Renal pelvis (tissue), 4 donors: Measurements from ENCODE around the gene PYGO2. TPM values are rescaled to one million over a fixed set of nuclear protein-coding genes. Genes with fewer than 3 reads are reported as not detected.
"Not testable (repeated sequence)": the region's sequence is repeated elsewhere in the genome, so short reads cannot be mapped to it uniquely, and the experiment has no call there.

Experiments used
- DNase-seq: peaks from one replicate; pipeline ENCODE4 v3.0.0-alpha.2; 2013
- polyA plus RNA-seq, 3 donors: library from polyadenylated mRNA; unstranded; fragments of 120-200 nt; gene quantifications; one replicate each; pipeline ENCODE4 v1.2.1, GENCODE V29; 2013; ENCODE audit not compliant: insufficient read length in 3 of 3

Gene PYGO2
- polyA plus RNA-seq, 3 donors: 47.4 to 52.1 (median 51.6) TPM

DNA sequence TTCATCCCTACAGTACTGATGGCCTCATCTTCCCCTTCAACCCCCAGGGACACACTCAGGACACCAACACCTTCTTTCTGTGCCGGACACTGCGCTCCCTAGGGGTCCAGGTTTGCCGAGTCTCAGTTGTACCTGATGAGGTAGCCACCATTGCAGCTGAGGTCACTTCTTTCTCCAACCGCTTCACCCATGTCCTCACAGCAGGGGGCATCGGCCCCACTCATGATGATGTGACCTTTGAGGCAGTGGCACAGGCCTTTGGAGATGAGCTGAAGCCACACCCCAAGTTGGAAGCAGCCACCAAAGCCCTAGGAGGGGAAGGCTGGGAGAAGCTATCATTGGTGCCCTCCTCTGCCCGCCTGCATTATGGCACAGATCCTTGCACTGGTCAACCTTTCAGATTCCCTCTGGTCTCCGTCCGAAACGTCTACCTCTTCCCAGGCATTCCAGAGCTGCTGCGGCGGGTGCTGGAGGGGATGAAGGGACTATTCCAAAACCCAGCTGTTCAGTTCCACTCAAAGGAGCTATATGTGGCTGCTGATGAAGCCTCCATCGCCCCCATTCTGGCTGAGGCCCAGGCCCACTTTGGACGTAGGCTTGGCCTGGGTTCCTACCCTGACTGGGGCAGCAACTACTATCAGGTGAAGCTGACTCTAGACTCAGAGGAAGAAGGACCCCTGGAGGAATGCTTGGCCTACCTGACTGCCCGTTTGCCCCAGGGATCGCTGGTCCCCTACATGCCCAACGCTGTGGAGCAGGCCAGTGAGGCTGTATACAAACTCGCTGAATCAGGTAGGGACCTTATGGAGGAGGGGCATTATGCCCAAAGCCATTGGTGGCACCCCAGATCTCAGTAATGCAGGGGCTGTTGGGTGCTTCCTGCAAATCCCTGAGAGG is 26.7 kb upstream of the PYGO2 start:
- DNase-seq: no peak

DNA sequence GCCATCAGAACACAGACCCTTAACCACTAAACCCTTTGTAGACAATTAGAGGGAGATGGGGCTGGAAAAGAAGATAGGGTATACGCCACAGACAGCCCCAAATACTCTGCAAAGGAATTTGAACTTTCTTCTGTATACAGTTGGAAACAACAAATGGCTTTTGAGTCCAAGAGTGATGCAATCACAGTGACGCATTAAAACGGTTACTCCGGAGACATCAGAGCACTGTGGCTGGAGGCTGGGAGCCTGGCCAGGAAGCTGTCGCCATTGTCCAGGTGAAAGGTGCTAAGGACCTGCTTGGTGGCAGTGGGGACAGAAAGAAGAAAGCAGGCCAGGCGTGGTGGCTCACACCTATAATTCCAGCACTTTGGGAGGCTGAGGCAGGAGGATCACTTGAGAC is 25.7 kb upstream of the PYGO2 start:
- no peak for DNase-seq

DNA sequence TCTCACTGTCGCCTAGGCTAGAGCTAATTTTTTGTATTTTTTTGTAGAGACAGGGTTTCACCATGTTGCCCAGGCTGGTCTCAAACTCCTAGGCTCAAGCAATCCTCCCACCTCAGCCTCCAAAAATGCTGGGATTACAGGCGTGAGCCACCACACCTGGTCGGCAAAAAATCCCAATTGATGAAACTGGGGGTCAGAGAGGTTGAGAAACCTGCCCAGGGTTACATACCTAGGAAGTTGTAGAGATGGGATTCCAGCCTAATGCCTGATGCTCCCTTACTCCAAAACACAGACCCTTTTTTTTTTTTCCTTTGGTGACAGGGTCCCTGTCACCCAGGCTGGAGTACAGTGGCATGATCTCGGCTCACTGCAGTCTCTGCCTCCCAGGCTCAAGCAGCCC is 25.2 kb upstream of the PYGO2 start:
- DNase-seq: not testable (repeated sequence)

DNA sequence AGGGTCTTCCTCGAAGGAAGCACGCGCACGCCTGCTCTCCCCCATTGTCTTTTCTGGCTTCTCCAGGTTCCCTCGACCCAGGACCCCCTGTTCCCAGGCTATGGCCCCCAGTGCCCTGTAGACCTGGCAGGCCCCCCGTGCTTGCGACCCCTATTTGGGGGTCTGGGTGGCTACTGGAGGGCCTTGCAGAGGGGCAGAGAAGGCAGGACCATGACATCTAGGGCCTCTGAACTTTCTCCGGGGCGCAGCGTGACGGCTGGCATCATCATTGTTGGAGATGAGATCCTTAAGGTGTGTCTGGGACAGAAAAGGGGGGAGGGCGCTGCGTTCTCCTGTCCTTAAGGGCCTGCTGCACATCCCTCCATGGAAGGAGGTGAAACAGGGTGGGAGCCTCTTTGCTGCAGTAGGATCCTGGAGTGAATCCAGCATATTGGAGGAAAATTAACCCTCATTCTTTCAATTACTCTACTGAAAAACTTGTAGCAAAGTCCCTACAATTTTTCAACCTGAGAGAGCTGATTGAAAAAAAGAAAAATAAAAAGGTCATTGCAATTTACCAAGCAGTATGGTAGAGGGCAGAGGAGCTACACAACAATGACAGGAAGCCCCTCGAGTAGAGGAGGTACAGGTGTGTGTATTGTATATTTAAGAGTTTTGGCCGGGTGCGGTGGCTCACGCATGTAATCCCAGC is 22.3 kb upstream of the PYGO2 start:
- DNase-seq: no peak

DNA sequence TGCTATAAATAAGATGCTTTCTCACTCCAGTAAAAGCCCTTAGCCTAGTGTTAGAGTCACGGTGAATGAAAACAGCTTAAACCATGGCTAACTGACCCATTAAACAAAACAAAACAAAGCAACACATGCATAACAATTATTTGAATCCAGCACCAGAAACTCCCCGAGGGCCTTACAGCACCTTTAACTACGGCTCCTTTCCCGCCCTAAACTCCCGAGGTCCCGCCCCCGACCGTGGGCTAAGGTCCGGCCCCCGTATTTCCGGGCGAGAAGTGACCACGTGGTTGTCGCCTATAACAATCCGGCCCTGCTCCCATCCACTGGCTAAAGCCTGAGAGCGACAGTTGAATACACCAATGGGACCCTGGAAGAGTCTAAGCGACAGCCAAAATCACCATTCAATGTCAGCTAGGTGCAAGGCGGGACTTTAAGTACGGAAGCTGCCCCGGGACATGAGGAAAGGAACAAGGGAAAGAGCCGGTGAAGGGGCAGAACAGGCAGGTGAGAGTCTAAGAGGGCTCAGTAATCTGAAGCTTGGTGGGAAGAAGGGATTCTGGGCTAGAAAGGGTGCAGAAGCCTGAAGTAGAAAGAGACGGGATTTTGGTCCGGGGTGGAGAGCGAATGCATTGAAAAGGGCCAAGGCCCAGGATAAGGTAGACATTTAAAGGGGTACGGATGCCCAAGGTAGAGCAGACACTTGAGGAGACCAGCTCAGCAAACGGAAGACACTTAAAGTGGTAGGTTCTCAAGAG is 21.5 kb upstream of the PYGO2 start, which contains the start of gene FLAD1:
Gene FLAD1 (plus strand): TSS at position 448 of the 752 bp plus-strand sequence. CDS start 351 bp downstream, outside the sequence.
- peak; percentile 100 for DNase-seq

DNA sequence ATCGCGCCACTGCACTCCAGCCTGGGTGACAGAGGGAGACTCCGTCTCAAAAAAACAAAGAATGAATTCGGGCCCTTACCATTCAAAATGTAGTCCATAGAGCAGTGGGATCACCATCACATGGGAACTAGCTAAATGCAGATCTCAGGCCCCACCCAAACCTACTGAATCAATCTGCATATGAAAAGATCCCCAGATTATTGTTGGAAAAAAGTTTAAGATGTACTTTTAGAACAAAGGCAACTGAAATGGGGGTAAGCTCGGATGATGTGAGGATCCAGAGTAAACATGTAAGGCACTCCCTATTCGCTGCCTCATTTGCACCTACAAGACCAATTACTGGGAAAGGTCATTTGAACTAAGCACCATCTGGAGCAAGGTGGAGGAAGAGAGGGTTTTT is 20.8 kb upstream of the PYGO2 start:
- DNase-seq: no peak

DNA sequence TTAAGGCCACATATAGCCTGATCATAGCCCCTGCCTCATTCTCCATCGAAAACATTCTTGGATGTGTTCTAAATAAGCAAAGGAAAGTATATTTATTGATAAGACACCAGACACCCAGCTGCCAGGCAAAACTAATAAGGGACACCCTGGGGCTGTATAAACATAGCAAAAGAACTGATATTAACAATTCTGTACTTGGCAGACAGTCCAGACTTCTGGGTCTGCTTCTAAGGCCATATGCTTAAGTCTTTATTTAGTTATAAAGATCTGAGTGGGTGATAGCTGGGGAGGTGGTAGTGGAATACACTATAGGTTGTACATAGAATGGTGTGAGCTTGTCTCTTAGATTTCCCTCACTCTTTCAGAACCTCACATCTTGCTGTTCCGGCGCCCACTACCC is 16.8 kb upstream of the PYGO2 start:
- DNase-seq: no peak

DNA sequence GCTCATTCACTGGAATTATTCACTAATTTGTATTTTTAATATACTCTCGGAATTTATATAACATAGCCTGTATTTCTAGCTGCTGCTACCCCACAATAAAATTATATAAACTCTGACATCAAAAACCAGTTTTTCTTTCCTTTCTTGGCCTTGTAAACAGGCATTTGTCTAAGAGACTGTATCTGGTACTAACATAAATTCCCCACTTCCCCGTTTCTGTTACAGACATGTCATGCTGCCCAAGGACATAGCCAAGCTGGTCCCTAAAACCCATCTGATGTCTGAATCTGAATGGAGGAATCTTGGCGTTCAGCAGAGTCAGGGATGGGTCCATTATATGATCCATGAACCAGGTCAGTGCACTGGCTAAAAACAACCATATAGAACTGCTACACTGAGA is 16.2 kb upstream of the PYGO2 start:
- not testable (repeated sequence) for DNase-seq

DNA sequence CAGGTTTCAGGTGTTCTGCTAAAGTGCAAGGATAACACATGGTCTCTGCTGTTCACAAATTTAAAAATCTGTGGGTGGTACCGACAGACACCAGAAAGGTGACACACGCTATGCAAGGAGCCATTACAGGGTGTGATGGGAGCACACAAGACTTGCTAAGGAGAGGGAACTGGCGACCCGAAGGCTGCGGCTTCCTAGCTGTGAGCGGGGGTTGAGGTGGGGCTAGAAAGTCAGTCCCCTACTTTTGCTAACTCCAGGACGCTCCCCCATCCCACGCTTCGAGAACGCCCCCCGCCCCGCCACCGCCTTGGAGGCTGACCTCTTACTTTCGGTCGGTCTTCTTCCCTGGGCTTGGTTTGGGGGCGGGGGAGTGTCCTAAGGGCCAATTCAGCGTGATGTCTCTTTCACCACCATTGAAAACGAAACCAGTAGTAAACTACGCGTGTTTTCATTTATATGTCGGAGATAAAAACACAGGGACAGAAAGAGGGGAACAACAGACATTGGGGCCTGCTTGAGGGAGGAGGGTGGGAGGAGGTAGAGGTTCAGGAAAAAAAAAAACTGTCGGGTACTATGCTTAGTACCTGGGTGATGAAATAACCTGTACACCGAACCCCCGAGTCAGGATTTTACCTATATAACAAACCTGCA is 14.0 kb upstream of the PYGO2 start:
- DNase-seq: no peak

DNA sequence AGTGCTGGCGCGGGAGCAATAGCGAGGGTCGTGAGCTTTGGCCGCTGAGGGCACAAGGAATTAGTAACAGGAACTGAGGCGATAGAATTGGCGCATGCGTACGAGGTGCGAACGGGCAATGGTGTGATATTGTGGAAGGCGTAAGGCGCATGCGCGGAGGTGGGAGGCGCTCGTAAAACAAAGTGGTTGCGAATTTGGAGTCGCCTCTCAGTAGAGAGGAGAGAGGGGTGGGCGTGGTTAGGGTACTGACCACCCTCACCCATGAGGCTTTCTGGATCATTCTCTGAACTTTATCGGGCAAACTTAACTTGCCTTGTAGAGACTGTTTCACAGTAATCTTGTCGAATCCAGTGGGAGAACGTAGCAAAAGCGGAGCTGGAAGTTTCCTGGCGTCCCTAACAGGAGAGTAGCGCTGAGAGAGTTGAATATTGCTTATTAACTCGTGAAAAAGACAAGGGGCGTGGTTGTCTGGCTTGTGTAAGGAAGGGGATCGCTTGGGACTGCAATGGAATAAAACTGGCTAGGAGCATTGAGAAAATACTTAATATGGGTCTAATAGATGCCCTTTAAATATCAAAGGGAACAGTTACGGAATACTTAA is 13.3 kb upstream of the PYGO2 start:
- peak; percentile 98 for DNase-seq

DNA sequence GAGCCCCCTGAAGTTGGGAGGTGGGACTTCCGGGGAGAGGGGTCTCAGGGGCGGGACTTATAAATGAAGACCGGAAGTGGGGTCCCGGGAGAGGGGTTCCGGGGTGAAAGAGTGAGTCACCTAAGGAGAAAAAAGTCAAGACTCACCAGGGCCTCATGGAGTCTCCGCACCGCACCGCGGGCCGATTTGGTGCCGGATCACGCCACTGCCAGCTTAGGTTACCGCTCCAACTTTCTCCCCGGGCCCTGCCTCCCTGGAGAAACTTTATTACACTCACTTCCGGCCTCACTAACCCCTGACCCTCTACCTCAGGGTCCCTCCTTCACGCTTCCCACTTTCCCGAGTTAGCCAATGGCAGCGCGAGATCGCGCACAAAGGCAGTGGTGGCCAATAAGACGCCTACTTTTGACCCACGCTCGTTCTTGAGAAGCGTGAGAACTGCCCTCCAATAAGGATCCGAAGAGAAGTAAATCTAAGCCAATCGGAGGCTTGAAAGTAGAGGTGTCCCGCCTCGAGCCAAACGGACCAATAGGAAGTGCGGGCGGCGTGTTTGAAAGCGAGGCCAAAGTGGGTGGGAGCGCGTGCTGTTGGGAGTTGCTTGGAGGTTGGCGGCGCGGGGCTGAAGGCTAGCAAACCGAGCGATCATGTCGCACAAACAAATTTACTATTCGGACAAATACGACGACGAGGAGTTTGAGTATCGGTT is 12.7 kb upstream of the PYGO2 start, which contains the start of gene CKS1B:
Gene CKS1B (plus strand): TSS at position 580 of the 706 bp plus-strand sequence. CDS start 65 bp downstream, at position 645.
- DNase-seq: peak; percentile 100

DNA sequence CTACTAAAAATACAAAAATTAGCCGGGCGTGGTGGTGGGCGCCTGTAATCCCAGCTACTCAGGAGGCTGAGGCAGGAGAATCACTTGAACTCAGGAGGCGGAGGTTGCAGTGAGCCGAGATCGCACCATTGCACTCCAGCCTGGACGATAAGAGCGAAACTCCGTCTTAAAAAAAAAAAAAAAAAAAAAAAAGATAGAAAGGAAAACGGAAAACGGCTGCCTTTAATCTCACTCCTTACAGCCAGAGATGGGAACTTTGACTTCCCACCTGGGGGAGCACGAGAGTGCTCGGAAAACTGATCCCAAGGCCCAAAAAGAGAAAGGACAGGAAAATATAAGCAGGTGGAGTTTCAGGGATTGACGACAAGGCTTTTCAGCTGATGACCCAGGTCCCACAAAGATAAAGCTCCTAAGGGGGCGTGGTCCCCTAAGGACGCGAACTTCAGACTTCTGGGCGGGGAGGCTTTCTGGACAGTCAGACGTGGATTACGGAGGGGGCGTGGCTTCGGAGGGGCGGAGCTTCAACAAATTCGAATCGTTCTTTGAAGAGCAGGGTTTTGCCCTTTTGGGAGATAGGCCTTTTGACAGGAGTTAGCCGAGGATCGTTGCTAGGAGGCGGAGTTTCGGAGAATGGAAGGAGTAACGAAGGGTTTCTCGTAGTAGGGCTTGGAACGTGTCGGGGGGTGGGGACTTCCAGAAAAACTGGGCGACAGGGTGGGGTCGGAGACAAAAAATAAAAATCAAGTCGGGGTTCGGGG is 11.9 kb upstream of the PYGO2 start:
- peak; percentile 95 for DNase-seq

DNA sequence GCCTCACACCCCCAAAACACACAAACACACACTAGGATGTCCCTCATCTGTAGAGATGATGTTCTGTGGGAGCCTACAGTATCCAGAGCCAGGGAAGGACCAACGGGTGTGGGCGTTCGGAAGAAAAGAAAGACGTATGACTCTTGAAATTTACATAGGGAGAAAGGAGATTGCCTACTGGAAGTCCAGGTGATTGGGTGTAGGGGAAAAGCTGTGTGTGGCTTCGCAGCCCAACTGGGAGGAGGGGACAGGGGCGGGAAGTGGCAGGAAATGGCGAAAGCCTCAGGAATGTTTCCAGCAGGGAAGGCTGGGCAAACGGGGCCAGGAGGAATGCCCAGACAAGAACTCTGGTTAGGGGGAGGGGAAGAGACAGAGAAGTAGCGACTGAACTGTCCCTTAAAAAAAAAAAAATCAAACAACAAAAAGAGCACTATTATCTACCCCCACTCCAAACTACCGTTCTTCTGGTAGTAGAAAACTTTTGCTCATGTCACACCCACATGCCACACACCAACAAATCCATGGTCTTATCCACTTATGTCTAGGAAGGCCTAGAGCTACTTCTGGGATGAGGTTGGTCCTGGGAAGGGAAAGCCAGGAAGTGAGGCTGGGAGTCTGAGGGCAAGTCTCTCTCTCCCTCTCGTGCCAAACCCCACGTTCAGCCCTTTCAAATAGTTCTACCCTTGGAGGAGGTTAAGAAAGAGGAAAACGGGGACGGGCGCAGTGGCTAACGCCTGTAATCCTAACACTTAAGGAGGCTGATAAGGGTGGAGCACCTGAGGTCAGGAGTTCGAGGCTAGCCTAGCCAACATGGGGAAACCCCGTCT is 11.1 kb upstream of the PYGO2 start:
- DNase-seq: no peak

DNA sequence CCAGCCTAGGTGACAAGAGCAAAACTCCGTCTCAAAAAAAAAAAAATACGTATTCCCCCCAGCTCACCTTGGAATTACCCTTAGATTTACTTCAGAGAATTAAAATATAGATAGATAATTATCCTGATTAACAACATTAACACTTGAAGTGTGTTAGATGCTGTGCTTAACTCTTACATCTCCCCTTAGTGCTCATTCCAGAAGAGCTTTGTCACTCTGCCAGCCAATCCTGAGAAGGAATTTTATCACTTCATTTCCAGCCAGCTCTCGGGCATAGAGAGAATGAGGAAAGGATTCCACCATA is 10.6 kb upstream of the PYGO2 start:
- no peak for DNase-seq

DNA sequence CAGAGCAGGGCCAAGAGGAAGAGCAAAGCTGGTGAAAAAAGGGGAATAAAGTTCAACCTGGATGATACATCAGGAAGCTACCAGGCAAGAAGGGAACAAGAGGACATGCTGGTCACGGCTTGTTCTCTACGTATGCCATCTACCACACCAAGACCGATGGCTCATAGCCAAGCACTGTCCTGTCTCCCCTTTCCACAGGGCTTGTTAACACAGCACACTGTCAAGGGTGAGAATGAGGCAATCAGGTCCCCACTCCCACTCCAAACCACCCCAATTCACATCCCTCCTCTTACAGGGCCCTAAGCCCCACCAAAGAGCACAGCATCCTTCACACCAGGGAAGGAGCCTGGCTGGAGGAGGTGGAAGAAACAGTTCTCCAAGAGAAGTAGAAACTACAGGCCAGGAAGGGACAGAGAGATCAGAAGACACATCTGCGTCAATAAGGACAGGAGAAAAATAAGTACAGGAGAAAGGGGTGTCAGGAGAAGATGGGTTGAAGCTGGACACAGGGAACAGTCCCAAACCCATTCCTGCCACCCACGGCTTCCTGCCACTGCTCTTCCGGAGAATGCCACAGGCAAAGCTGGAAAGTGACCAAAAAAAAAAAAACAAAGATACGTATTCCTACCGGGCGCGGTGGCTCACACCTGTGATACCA is 9.9 kb upstream of the PYGO2 start:
- no peak for DNase-seq

DNA sequence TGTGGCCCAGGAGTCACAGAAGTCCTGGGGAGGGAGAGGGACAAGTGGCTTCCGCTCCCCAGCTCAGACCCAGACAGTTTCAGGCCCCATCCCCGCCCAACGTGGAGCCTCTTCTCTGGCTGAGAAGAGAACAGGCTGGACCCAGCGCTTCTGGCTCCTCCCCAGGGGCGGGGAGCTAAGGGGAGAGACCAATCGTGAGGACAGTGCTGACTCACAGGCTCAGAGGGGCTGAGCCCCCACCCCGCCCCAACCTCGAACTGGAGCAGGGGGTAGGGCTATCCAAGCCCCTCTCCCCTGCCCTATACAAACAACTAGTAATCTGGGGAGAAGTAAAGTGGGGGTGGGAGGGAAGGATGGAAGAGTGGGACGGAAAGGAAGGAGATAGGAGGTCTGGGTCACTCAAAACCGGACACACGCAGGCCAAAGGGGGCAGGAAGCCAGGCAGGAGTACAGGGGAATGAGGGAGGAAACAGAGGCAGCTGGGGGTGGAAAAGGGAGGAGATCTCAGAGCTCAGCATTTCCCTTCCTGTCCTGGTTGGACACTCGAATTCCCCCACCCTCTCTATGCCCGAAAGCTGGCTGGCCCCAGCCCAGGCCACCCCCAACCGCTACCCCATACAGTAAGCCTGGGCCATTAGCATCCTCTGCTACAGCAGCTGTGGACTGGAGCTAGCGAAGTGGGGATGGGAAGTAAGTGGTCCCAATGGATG is 9.2 kb upstream of the PYGO2 start, which contains the start of gene SHC1:
Gene SHC1 (minus strand): TSS at position 117 of the 710 bp plus-strand sequence. CDS start 221 bp downstream, outside the sequence.
- peak; percentile 88 for DNase-seq

DNA sequence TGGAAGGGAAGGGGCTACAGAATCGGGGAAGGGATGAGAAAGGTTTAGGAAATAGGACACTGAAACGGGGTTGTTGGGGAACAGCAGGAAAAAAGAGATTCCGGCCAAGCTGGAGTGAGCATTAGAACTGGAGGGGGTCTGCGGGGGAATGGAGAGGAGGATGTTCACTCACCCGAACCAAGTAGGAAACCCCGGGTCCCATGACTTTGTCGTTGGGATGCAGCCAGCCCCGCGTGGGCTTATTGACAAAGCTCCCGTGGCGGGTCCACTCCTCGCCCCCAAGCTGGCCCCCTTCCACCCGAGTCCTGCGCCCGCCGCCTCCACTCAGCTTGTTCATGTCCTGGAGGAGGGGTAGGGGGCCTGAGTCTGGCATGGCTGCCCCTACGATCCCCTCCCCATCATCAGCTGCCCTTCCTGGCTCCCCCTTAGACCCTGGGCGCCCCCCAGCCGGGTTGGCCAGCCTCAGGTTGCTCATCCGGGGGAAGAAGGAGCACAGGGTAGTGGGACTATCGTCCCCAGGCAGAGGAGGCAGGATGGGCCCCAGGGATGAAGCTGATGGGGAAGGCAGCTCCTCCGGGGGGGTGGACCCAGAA is 8.4 kb upstream of the PYGO2 start:
- DNase-seq: no peak
